Hematopoietic multipotent progenitor cell (in vitro differentiated cells): ENCODE results near the gene SLC7A6. TPM values are rescaled to one million over a fixed set of nuclear protein-coding genes. Genes with fewer than 3 reads are reported as not detected.

Source experiments
- DNase-seq, 3 donors: peaks; one replicate each; pipeline ENCODE4 v3.0.0-alpha.2; 2011 to 2015; ENCODE audit warnings: low read depth in 2 of 3, low spot score in 2 of 3
- total RNA-seq: library from RNA; depleted of rRNA; stranded (reverse); fragments of >200 nt; gene quantifications from one replicate; pipeline ENCODE4 v1.2.3, GENCODE V29; 2012

SLC7A6 gene
- total RNA-seq, 1 donor: 41.2 TPM

DNA sequence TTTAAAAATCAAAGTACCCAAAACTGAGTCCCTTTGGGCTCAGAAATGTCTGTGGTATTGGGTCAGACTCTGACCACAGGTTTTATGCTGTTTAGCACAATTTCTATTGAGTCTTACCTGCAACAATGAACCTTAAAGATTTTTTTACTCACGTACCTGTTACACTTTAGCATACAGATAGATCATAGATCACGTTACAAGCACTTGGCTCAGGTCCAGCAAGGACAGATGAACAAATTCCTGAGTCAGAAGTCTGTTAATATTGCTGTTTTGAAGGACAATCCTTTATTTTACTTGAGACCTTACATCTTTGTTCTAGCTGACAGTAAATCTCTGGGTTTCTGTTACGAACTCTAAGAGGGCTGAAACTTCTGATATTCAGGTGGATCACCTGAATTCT is 33.6 kb downstream of the SLC7A6 start:
- DNase-seq: no peak

- no peak for DNase-seq
These were observed 34.0 kb downstream of the SLC7A6 start for GRCh38 chr16:68298312-68298711.

DNA sequence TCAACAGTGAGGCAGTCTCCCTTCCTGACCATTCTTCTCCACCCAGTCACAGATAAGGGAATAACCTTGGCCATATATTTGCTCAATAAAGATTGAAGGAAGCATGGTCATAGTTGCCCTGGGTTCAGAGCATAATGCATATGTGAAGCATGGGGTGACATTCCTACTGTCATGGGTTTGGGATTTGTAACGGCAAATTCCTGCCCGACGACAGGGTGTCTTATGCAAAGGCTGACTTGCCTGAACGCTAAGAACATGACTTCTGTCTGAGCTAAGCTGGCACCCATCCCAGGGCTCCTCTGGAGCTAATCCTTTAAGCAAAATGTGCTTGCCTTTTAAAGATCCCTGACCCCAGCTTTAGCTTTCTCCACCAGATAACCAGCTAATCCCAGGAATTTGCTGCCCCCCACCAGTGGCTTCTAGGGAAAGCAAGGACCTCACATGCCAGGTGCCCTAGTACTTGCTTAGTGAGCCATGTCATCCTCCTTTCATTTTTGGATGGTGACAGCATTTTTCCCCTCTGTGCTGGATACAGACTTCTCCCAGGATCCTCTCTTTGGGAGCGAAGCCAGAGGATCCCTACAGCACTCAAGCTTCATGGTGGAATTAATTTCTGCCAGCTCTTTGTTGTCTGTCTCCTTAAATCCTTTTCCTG is 34.7 kb downstream of the SLC7A6 start:
- DNase-seq: no peak

DNA sequence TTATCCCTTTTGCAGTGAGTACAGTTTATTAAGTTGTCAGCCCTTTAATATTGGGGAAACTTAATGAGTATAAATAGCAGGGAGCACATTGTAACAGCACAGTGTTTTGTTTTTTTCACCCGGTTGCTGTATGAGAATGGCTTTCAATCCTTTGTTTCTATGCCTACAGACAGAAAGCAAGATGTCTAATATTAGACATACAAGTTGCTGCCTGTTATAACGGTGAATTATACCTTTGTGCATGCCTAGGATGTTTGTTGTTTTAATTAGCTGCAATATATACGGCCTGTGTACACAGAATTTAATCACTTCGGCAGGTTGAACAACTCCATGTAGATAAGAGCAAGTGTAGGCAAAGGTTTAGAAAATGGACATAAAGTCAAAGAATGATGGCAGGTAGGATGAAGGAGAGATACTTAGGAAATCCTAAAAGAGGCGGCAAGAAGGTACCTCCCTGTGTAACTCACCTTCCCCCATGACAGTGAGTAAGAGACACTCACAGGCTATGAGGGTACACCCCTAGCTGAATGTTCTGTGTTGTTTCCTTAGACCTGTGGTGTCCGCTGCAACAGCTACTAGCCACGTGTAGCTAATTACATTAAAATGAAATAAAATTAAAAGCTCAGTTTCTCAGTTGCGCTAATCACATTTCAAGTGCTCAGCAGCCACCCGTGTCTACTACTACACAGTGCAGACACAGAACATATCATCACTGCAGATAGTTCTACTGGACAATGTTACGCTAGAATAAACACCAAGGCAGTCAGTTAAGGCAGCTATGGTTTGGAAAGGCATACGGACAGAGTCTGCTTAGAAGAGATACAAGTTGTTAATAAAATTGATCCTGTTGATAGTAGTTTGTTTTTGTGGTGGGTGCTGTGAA is 35.5 kb downstream of the SLC7A6 start:
- DNase-seq: no peak

DNA sequence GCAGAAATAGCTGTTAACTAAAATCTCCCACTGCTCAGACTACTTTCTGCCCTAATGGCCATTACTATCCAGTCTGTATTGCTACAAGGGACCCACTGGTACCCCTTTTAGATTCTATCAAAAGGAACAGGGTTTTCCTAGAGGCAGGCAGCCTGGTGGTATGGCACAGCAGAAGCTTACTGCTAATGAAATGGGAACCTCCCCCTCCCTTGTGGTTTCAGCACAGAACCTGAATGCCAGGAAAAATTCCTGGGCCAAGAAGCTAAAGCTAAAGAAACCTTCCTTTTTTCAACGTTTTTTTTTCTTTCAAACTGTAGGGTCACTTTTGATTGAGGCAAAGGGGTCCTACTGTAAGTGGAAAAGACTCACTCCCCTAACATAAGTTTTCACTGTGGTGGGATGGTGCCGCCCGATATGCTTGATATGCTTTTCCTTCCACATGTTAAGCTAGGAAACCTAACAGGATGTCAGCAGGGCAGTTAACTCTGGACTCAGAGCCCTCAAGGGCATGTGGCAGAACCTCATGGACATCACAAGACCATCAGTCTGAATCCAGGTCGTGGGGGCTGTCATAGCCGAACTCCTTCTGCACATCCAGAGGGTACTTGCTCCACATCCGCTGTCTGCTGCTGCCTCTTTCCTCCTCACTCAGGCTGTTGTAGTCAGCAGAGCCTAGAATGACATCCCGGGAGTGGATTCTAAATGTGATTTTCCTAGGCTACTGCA is 36.6 kb downstream of the SLC7A6 start:
- DNase-seq: no peak

GRCh38 chr16:68306633-68307032 is 42.3 kb downstream of the SLC7A6 start:
- DNase-seq: no peak

DNA sequence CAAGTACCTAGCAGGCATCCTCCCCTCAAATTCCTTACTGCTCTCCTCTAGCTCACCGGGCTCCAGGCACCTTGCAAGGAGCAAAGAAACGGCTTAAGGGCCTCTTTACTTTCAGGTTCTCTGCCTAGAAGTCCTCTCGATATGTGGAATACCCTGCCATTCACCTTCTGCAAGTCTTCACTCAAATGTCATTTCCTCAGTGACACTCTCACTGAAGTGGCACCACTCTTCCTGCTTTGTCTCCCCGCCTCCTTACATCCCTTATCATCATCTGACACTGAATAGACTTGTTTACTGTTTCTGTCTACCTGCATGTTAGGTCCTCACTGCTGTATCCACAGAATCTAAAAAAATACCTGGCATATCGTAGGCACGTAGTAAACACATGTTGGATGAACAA is 45.5 kb downstream of the SLC7A6 start:
- no peak for DNase-seq

DNA sequence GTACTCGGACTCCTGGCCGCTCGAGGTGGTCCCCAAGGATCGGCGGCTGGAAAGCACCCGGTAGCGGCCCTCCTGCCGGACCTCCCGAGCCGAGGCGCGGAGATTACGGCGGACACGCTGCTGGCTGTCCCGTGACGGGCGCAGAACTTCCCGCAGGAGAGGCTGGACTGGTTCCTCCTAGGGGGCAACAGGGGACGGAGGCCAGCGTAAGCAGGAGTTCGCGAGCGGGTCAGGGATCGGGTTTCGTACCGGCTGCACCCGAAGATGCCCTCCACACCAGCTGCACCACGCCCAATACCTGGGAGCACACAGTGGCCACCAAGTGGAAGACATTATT is 46.1 kb downstream of the SLC7A6 start:
- DNase-seq: no peak

DNA sequence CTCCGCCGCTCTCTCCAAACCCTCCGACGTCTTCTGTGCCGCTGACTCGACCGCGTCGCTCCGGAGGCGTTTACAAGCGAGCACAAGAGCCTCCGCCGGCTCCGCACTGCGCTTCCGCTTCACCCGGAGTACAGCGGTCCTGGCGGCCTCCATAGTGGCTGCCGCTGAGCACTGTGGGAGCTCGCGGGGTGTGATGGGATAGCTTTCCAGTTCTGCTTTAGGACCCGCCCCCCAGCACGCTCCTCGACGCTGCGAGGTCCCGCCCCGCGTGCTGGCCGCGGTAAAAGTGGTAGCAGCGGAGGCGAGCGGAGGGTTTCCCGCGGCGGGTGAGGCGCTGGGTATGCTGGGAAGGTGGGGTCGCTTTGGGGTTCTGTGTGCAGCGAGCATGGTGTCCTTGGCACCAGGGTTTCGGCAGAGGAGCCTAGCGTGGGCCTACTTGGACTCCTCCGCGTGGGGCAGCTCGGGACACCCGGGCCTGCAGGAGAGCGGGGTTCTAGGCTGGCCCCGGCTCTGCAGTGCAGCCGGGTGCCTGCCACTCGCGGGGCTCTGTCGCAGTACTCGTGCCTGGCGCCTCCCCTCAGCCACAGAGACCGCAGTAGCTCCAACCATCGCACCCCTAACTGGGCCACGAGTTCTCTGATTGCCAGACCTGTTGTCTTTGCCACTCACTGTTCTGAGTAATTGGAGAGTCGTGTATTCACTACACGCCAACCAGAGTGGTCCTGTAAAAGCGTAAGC is 46.6 kb downstream of the SLC7A6 start, which contains the start of the genes PRMT7 and SLC7A6OS:
PRMT7 (plus strand) TSS at position 246 of the 738 bp plus-strand sequence. CDS start 4,961 bp downstream, outside the sequence.
SLC7A6OS (minus strand) TSS at position 173 of the 738 bp plus-strand sequence; CDS start at position 153, 20 bp downstream.
- peak; percentile 75 to 93 (median 91) for DNase-seq

- no peak for DNase-seq
These were observed 48.8 kb downstream of the SLC7A6 start for GRCh38 chr16:68313116-68313515.

DNA sequence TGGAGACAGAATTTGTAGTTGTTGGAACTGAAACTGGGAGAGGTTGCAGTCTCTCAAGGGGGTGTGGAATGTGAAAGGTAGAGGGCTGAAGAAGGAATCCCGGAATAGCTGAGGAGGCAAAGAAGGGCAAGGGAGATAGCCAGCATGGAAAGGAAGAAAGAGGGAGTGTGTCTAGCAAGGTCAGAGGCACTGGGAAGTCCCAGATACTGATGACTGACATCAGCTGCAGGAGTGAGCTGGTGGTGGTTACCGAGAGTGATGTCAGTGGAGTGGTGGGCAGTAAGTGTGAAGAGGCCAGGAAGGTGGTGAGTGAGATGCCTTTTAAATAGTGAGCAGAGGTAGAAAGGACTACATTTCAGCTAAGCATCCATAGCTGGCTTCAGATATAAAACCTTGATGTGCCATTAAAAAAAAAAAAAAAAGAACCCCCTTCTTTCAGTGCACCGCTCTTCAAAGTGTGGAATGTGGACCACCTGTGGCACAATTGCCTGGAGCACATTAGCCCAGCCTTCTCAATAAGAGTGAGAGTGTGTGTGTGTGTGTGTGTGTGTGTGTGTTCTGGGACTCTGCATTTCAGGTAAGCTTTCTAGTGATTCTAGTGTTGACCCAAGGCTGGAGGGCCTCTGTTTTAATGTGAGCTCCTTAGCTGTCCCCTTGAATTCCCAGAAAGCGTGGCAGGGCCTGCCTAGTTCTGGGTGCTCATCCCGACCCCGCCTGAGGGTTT is 55.0 kb downstream of the SLC7A6 start:
- DNase-seq: no peak

DNA sequence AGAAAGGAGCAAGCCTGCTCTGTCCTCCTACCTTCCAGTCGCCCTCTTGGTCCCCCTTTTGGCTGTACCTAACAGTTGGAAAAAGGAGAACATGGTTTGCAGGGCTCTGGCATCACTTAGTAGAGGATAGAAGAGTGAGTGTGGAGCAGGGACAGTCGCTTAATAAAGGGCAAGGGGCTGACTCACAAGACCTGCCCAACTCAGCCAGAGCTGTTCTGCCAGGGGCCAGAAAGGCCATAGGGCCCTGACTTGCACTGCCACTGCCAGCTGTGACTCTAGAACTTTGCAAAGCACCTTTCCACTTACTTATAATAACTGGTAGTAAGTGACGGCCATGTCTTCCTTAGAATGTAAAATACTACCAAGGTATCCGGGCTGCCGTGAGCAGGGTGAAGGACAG is 60.0 kb downstream of the SLC7A6 start:
- no peak for DNase-seq

- DNase-seq: no peak
These were observed 60.5 kb downstream of the SLC7A6 start for GRCh38 chr16:68324780-68325357.

DNA sequence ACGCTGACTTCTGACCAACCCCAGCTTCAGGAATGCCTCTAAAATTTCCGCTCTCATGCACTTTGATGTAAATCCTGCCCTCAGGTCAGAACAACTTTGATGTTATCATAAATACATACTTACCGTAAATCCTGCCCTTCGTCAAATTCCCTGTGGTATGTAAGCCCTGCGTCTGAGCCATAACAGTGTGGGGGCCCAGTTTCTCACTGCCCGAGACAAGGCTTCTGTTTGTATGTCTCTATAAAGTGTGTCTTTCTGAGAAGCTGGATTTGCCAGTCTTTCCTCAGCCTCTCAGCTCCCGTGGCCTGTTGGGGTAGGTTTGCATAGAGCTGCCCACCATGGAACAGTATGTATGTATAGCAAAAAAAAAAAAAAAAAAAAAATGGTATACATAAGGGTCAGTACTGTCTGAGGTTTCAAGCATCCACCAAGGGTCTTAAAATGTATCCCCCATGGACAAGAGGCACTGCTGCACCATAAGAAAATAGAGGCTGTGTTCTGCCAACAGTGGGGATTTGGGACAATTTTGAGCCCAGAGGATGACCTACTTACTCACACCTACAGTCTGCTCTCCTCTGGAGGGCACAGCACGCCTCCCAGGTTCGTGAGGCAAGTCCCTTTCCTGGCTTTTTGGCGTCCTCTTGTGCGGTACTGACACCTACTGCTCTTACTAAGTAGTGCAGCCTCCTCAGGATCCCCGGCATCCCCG is 64.0 kb downstream of the SLC7A6 start:
- peak; percentile 65 to 90 (median 83) for DNase-seq

DNA sequence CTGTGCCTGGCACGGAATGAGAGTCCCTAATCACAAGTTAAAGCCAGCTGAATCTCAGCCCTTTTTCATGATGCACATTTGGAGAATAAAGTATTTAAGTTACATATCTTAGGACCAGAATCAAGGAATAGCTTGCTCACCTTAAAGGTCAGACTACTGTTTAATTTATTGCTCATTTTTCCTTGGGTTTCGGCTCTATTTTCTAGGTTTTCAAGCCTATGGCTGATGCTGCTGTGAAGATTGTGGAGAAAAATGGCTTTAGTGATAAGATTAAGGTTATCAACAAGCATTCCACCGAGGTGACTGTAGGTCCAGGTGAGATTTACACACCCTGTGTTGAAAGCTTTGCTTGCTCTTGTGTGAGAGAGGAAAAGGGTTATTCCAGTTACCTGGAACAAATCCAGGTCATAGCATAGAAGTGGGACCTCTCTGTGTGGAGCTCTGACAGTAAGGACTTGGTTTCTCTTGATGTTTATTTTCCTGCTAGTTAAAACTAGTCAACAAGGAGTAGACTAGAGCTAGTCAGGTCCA is 64.6 kb downstream of the SLC7A6 start:
- DNase-seq: no peak

- no peak for DNase-seq
These were observed 67.6 kb downstream of the SLC7A6 start for GRCh38 chr16:68331879-68332410.

DNA sequence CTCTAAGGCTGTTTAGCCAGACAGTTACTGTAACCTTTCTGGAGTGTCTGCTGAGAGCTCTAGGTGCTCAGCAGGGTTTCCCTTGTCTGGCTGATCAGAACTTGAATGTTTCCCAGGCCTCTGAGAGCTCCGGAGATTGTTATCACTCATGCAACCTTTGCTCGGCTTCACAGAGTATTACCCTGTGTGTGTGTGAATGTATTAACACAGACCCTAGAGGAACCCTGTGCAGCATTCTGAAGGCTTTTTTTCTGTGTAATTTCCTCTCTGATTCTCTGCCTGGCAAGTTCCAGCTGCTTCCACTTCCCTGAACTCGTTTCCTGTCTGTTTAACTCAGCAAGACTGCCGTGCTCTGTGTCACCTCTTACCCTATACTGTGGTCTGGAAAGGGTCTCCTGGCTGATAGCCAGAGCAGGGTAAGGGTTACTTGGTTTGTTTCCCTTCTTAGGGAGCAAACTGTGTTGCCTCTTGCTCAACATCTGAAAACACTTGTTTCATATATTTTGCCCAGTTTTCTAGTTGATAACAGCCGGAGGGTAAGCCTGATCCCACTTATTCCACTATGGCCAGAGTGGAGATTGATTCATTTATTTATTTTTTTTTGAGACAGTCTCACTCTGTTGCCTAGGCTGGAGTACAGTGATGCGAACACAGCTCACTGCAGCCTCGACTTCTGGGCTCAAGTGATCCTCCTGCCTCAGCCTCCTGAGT is 68.2 kb downstream of the SLC7A6 start:
- peak in 2 of 3 donors; percentile 78 to 92 for DNase-seq

GRCh38 chr16:68335175-68335574 is 70.8 kb downstream of the SLC7A6 start:
- DNase-seq: no peak
